Loucy (cell line): ENCODE measurements around the gene TXNRD2.

ENCODE experiments used
- H2AFZ ChIP-seq: fragments of 200-600 bp; sonication (generic); 2 replicates; pipeline ENCODE4 v1.6.0; 2016; ENCODE audit warnings: antibody characterized with exemption, mild to moderate bottlenecking, low read length, moderate library complexity
- H3F3A ChIP-seq: fragments of 200-600 bp; 2 replicates; pipeline ENCODE4 v1.6.0; 2016; ENCODE audit warnings: antibody characterized with exemption, low read depth, mild to moderate bottlenecking
- H3K27me3 ChIP-seq: fragments of 200-600 bp; sonication (generic); 2 replicates; pipeline ENCODE4 v1.6.1; 2014; ENCODE audit warnings: low read length, mild to moderate bottlenecking; ENCODE audit not compliant: insufficient read depth, poor library complexity, severe bottlenecking
- H3K36me3 ChIP-seq: fragments of 200-600 bp; sonication (generic); 2 replicates; pipeline ENCODE4 v1.6.1; 2016; ENCODE audit warnings: low read length; ENCODE audit not compliant: insufficient read depth
- H3K4me1 ChIP-seq: fragments of 200-600 bp; sonication (generic); 2 replicates; pipeline ENCODE4 v1.5.1; 2014; ENCODE audit warnings: low read length, mild to moderate bottlenecking; ENCODE audit not compliant: insufficient read depth, poor library complexity, severe bottlenecking
- H3K4me2 ChIP-seq: fragments of 200-600 bp; sonication (generic); 2 replicates; pipeline ENCODE4 v1.6.0; 2014; ENCODE audit warnings: antibody characterized with exemption, low read length, low read depth, mild to moderate bottlenecking; ENCODE audit not compliant: poor library complexity, severe bottlenecking
- H3K4me3 ChIP-seq: fragments of 200-600 bp; sonication (generic); 2 replicates; pipeline ENCODE4 v1.5.1; 2014; ENCODE audit warnings: low read length, mild to moderate bottlenecking, mixed read lengths; ENCODE audit not compliant: poor library complexity, severe bottlenecking
- H3K79me2 ChIP-seq: fragments of 200-600 bp; sonication (generic); 2 replicates; pipeline ENCODE4 v1.6.1; 2014; ENCODE audit warnings: low read length; ENCODE audit not compliant: insufficient read depth
- H3K9ac ChIP-seq: fragments of 200-600 bp; sonication (generic); 2 replicates; pipeline ENCODE4 v1.6.0; 2014; ENCODE audit warnings: mild to moderate bottlenecking, low read depth, low read length, moderate library complexity; ENCODE audit not compliant: poor library complexity, severe bottlenecking
- H3K9me2 ChIP-seq: fragments of 200-600 bp; sonication (generic); replicated peaks from 2 replicates; pipeline ENCODE4 v1.6.1; 2016; ENCODE audit warnings: low read depth, low read length, mixed read lengths
- H3K9me3 ChIP-seq: fragments of 200-600 bp; sonication (generic); 2 replicates; pipeline ENCODE4 v1.6.1; 2014; ENCODE audit warnings: mild to moderate bottlenecking, antibody characterized with exemption, low read length, low read depth; ENCODE audit not compliant: insufficient read depth
- H4K20me1 ChIP-seq: fragments of 200-600 bp; sonication (generic); 2 replicates; pipeline ENCODE4 v1.6.0; 2014; ENCODE audit warnings: antibody characterized with exemption, low read length, mild to moderate bottlenecking; ENCODE audit not compliant: insufficient read depth, poor library complexity, severe bottlenecking
- CTCF ChIP-seq: fragments of 200-600 bp; sonication (generic); conservative IDR thresholded peaks from 2 replicates; pipeline ENCODE4 v1.5.1; 2014; ENCODE audit warnings: mild to moderate bottlenecking, antibody characterized with exemption, low read length
- EZH2phosphoT487 ChIP-seq: fragments of 200-600 bp; IDR thresholded peaks from 2 replicates; pipeline ENCODE4 v1.6.1; 2018; ENCODE audit warnings: antibody characterized with exemption, mild to moderate bottlenecking, moderate library complexity, borderline replicate concordance

TXNRD2 gene

GRCh38 chr22:19963863-19964642 lies 22.4 kb upstream of the TXNRD2 start:
- no peaks in the 10 kb centered on the region for H3K9me2 ChIP-seq
- H4K20me1 ChIP-seq, result peaks cover 5% of the 10 kb centered on the region
- H2AFZ ChIP-seq, result no peak overlapping the region
- H3K79me2 ChIP-seq, result no peaks in the 10 kb centered on the region
- H3F3A ChIP-seq, result no peaks in the 10 kb centered on the region
- no peaks in the 10 kb centered on the region for H3K9me3 ChIP-seq
- H3K4me1 ChIP-seq, result no peaks in the 10 kb centered on the region
- peaks cover 23% of the 10 kb centered on the region; the same call in 1 of the 2 replicates for H3K36me3 ChIP-seq
- H3K4me2 ChIP-seq, result no peak overlapping the region
- no peak overlapping the region for H3K9ac ChIP-seq
- H3K27me3 ChIP-seq, result no peaks in the 10 kb centered on the region
- no peak overlapping the region for H3K4me3 ChIP-seq
- no peak for TF ChIP-seq CTCF
- TF ChIP-seq EZH2phosphoT487, result no peak

- TF ChIP-seq CTCF (no peak), EZH2phosphoT487 (no peak)
- Histone ChIP-seq H4K20me1 (peaks cover 5% of the 10 kb centered on the region), H2AFZ (no peak overlapping the region), H3K9me3 (no peaks in the 10 kb centered on the region), H3K4me1 (no peaks in the 10 kb centered on the region), H3K27me3 (no peaks in the 10 kb centered on the region), H3K9ac (no peak overlapping the region), H3K36me3 (peaks cover 23% of the 10 kb centered on the region; the same call in 1 of the 2 replicates), H3K79me2 (no peaks in the 10 kb centered on the region), H3K9me2 (no peaks in the 10 kb centered on the region), H3F3A (no peaks in the 10 kb centered on the region), H3K4me3 (no peak overlapping the region), H3K4me2 (no peak overlapping the region)
These were observed 21.5 kb upstream of the TXNRD2 start for GRCh38 chr22:19962909-19963806.

GRCh38 chr22:19962246-19962908 lies 20.8 kb upstream of the TXNRD2 start:
- Histone ChIP-seq H3K4me3 (no peak overlapping the region), H3K9me2 (no peaks in the 10 kb centered on the region), H3K9ac (no peak overlapping the region), H3K4me1 (no peaks in the 10 kb centered on the region), H3F3A (no peaks in the 10 kb centered on the region), H2AFZ (no peak overlapping the region), H4K20me1 (peaks cover 5% of the 10 kb centered on the region), H3K27me3 (no peaks in the 10 kb centered on the region), H3K79me2 (no peaks in the 10 kb centered on the region), H3K4me2 (no peak overlapping the region), H3K36me3 (peaks cover 17% of the 10 kb centered on the region; the same call in 1 of the 2 replicates), H3K9me3 (no peaks in the 10 kb centered on the region)
- TF ChIP-seq CTCF (peak; percentile 71), EZH2phosphoT487 (no peak)
